Suprapubic skin (tissue), 4 donors: ENCODE results near the gene COL5A1. TPM values are rescaled to one million over a fixed set of nuclear protein-coding genes. Genes with fewer than 3 reads are reported as not detected.

Experiments used
- DNase-seq, 2 donors: peaks; one replicate each; pipeline ENCODE4 v3.0.0-alpha.2; 2019; ENCODE audit warnings: low spot score in 2 of 2
- H3K27ac ChIP-seq: fragments of 200-600 bp; sonication (generic); one replicate; pipeline ENCODE4 v1.5.1; 2019
- H3K27me3 ChIP-seq: fragments of 200-600 bp; sonication (generic); one replicate; pipeline ENCODE4 v1.5.1; 2019
- H3K36me3 ChIP-seq: fragments of 200-600 bp; sonication (generic); one replicate; pipeline ENCODE4 v1.5.1; 2019
- H3K4me1 ChIP-seq: fragments of 200-600 bp; sonication (generic); one replicate; pipeline ENCODE4 v1.5.1; 2019
- H3K4me3 ChIP-seq: fragments of 200-600 bp; sonication (generic); one replicate; pipeline ENCODE4 v1.5.1; 2019; ENCODE audit warnings: mild to moderate bottlenecking
- H3K9me3 ChIP-seq: fragments of 200-600 bp; sonication (generic); one replicate; pipeline ENCODE4 v1.5.1; 2019
- EP300 ChIP-seq: sonication (generic); formaldehyde crosslinking; IDR thresholded peaks from one replicate; pipeline ENCODE4 v1.6.1; 2017; ENCODE audit warnings: antibody characterized with exemption
- POLR2A ChIP-seq, 2 donors: fragments of 450-650 bp; IDR thresholded peaks; one replicate each; pipeline ENCODE4 v1.6.1; 2017; ENCODE audit warnings: antibody characterized with exemption in 2 of 2, mild to moderate bottlenecking in 2 of 2, moderate library complexity in 2 of 2
- POLR2AphosphoS5 ChIP-seq, 3 donors: sonication (generic); formaldehyde crosslinking; IDR thresholded peaks; one replicate each; pipeline ENCODE4 v1.6.1; 2017; ENCODE audit warnings: antibody characterized with exemption in 3 of 3
- WGBS: methylation state at CpG from one replicate; pipeline ENCODE4 v1.1.5; 2018; 5-methylcytosine and 5-hydroxymethylcytosine counted together
- total RNA-seq, 4 donors: library from RNA; depleted of rRNA; stranded (reverse); fragments of >200 nt; gene quantifications; one replicate each; pipeline ENCODE4 v1.1.0, GENCODE V29; 2016
- TF ChIP-seq, protein P1 (sequence below), 2 donors: fragments of 200-600 bp in 1 of 2; fragments of 450-650 bp in 1 of 2; sonication (generic) in 1 of 2; IDR thresholded peaks; one replicate each; pipeline ENCODE4 v1.5.1; 2016 to 2019; ENCODE audit warnings: antibody characterized with exemption in 2 of 2, mild to moderate bottlenecking in 1 of 2, moderate library complexity in 1 of 2

Gene COL5A1
- total RNA-seq, 4 donors from 2014 or later, result 8.6 to 16.5 (median 15.4) TPM

DNA sequence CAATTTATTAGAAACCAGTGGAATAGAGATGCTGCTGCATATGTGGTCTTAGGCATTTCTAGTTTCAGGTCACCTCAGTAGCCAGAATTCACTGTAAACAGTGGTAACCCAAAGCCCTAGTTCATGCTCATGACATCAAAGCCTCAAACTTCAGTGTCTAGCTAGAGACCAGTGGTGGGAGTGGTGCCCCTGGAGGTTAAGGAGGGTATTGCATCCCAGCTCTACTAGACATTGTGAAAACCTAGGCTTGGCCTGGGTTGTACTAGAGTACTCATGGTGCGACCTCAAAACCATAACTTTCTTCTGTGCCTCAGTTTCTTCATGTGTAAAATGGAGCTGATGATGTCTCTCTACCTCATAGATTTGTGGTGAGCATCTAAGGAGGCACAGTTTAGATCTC lies 18.8 kb downstream of the COL5A1 start:
- Histone ChIP-seq H3K27ac (peak overlapping the region; percentile 14), H3K27me3 (no peaks in the 10 kb centered on the region), H3K36me3 (no peaks in the 10 kb centered on the region), H3K4me3 (no peak overlapping the region), H3K4me1 (peaks cover 31% of the 10 kb centered on the region), H3K9me3 (no peaks in the 10 kb centered on the region)
- WGBS, result 100% methylated on average over 1 of the region's 1 CpG
- TF ChIP-seq POLR2A (IDR thresholded peaks at IDR 0.05) (no peak), EP300 (no peak)
- TF ChIP-seq, protein P1, sequence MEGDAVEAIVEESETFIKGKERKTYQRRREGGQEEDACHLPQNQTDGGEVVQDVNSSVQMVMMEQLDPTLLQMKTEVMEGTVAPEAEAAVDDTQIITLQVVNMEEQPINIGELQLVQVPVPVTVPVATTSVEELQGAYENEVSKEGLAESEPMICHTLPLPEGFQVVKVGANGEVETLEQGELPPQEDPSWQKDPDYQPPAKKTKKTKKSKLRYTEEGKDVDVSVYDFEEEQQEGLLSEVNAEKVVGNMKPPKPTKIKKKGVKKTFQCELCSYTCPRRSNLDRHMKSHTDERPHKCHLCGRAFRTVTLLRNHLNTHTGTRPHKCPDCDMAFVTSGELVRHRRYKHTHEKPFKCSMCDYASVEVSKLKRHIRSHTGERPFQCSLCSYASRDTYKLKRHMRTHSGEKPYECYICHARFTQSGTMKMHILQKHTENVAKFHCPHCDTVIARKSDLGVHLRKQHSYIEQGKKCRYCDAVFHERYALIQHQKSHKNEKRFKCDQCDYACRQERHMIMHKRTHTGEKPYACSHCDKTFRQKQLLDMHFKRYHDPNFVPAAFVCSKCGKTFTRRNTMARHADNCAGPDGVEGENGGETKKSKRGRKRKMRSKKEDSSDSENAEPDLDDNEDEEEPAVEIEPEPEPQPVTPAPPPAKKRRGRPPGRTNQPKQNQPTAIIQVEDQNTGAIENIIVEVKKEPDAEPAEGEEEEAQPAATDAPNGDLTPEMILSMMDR (IDR thresholded peaks at IDR 0.05), result peak in 1 of 2 donors; percentile 36
- DNase-seq, result no peak

GRCh38 chr9:134661299-134661698 lies 19.7 kb downstream of the COL5A1 start:
- Histone ChIP-seq H3K27me3 (no peaks in the 10 kb centered on the region), H3K4me3 (no peak overlapping the region), H3K9me3 (no peaks in the 10 kb centered on the region), H3K27ac (peak overlapping the region; percentile 52), H3K4me1 (peaks cover 31% of the 10 kb centered on the region), H3K36me3 (no peaks in the 10 kb centered on the region)
- 82% methylated on average over 5 of the region's 6 CpGs for WGBS
- TF ChIP-seq, protein P1 (IDR thresholded peaks at IDR 0.05), result no peak
- TF ChIP-seq POLR2AphosphoS5 (IDR thresholded peaks at IDR 0.05), result no peak
- TF ChIP-seq POLR2A (IDR thresholded peaks at IDR 0.05), result no peak
- TF ChIP-seq EP300, result no peak
- peak; percentile 56 to 75 for DNase-seq

DNA sequence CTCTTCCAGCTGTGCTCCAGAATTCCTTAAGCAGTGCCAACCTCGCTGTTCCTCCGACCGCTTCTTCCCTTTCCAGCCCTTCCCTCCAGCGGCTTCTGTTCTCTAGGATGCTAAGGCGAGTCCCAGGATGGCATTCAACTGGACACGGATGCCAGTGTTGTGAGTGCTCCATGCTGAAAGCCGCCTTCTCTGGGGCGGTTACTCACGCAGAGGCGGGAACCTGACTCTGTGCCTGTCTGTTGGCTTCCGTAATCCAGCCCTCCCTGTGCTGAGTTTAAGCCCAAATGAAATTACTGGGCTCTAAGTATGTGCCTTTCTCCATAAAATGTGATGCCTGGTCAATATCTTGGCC lies 20.2 kb downstream of the COL5A1 start:
- WGBS, result 45% methylated on average over 11 of the region's 11 CpGs

GRCh38 chr9:134662143-134662876 lies 20.7 kb downstream of the COL5A1 start:
- peaks cover 31% of the 10 kb centered on the region for H3K4me1 ChIP-seq
- DNase-seq, result peak; percentile 75 to 82

More for the DNA sequence above, 20.2 kb downstream of the COL5A1 start:
- H3K4me3 ChIP-seq, result no peak overlapping the region
- H3K4me1 ChIP-seq, result peaks cover 31% of the 10 kb centered on the region
- no peaks in the 10 kb centered on the region for H3K36me3 ChIP-seq
- H3K27me3 ChIP-seq, result no peaks in the 10 kb centered on the region
- no peaks in the 10 kb centered on the region for H3K9me3 ChIP-seq
- DNase-seq, result peak; percentile 71 to 82
- H3K27ac ChIP-seq, result peak overlapping the region; percentile 52
- TF ChIP-seq POLR2AphosphoS5 (IDR thresholded peaks at IDR 0.05), result no peak
- TF ChIP-seq EP300, result no peak
- TF ChIP-seq, protein P1 (IDR thresholded peaks at IDR 0.05), result no peak
- no peak for TF ChIP-seq POLR2A (IDR thresholded peaks at IDR 0.05)

GRCh38 chr9:134663084-134663483 lies 21.5 kb downstream of the COL5A1 start:
- Histone ChIP-seq H3K27me3 (no peaks in the 10 kb centered on the region), H3K9me3 (no peaks in the 10 kb centered on the region), H3K4me3 (no peak overlapping the region), H3K4me1 (peaks cover 26% of the 10 kb centered on the region), H3K36me3 (no peaks in the 10 kb centered on the region), H3K27ac (no peak overlapping the region)
- TF ChIP-seq POLR2AphosphoS5 (IDR thresholded peaks at IDR 0.05) (no peak), POLR2A (IDR thresholded peaks at IDR 0.05) (no peak), EP300 (no peak)
- TF ChIP-seq, protein P1 (IDR thresholded peaks at IDR 0.05), result no peak
- peak in 1 of 2 donors; percentile 50 for DNase-seq
- 86% methylated on average over 10 of the region's 10 CpGs for WGBS

More at GRCh38 chr9:134662143-134662876, 20.7 kb downstream of the COL5A1 start:
- Histone ChIP-seq H3K4me3 (no peak overlapping the region), H3K36me3 (no peaks in the 10 kb centered on the region), H3K27ac (peak overlapping the region; percentile 52), H3K9me3 (no peaks in the 10 kb centered on the region), H3K27me3 (no peaks in the 10 kb centered on the region)
- WGBS, result 50% methylated on average over 17 of the region's 17 CpGs
- TF ChIP-seq, protein P1 (IDR thresholded peaks at IDR 0.05), result no peak
- TF ChIP-seq POLR2A (IDR thresholded peaks at IDR 0.05), result no peak
- peak in 1 of 3 donors; percentile 41 for TF ChIP-seq POLR2AphosphoS5 (IDR thresholded peaks at IDR 0.05)
- TF ChIP-seq EP300, result no peak
